ENCODE measurements around the gene HSD17B10. TPM values are rescaled to one million over a fixed set of nuclear protein-coding genes. Genes with fewer than 3 reads are reported as not detected.
"Not testable (repeated sequence)": the region's sequence is repeated elsewhere in the genome, so short reads cannot be mapped to it uniquely, and the experiment has no call there.

The HSD17B10 gene
- total RNA-seq, 1 donor from 2014 or later = 72.3 TPM

DNA sequence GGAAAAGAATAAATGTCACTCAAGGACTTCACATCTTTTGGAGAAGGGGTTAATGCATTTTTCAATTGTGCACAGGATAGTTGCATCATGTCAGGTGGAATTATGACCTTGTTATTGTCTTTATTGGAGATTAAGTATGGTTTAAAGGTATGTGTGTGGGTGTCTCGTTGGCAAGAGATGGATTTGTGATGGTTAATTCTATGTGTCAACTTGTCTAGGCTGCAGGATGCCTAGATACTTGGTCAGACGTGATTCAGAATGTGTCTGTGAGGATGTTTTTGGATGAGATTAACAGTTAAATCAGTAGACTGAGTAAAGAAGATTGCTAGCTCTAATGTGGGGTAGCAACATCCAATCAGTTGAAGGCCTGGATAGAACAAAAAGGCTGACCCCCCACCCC lies 42.2 kb upstream of the HSD17B10 start:
- Mint-ChIP-seq H3K36me3 (ENCODE audit: low read depth) (no peaks in the 10 kb centered on the region), H3K4me1 (ENCODE audit: low read depth) (no peaks in the 10 kb centered on the region), H3K4me3 (ENCODE audit: unreplicated experiment) (no peak overlapping the region), H3K27ac (ENCODE audit: unreplicated experiment) (no peak overlapping the region), H3K27me3 (ENCODE audit: low read depth) (peaks cover 13% of the 10 kb centered on the region), H3K9me3 (ENCODE audit: low read depth) (peaks cover 19% of the 10 kb centered on the region)
- TF ChIP-seq, protein P1, sequence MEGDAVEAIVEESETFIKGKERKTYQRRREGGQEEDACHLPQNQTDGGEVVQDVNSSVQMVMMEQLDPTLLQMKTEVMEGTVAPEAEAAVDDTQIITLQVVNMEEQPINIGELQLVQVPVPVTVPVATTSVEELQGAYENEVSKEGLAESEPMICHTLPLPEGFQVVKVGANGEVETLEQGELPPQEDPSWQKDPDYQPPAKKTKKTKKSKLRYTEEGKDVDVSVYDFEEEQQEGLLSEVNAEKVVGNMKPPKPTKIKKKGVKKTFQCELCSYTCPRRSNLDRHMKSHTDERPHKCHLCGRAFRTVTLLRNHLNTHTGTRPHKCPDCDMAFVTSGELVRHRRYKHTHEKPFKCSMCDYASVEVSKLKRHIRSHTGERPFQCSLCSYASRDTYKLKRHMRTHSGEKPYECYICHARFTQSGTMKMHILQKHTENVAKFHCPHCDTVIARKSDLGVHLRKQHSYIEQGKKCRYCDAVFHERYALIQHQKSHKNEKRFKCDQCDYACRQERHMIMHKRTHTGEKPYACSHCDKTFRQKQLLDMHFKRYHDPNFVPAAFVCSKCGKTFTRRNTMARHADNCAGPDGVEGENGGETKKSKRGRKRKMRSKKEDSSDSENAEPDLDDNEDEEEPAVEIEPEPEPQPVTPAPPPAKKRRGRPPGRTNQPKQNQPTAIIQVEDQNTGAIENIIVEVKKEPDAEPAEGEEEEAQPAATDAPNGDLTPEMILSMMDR (IDR thresholded peaks at IDR 0.05) = no peak
- DNase-seq (ENCODE audit: low spot score) = no peak

DNA sequence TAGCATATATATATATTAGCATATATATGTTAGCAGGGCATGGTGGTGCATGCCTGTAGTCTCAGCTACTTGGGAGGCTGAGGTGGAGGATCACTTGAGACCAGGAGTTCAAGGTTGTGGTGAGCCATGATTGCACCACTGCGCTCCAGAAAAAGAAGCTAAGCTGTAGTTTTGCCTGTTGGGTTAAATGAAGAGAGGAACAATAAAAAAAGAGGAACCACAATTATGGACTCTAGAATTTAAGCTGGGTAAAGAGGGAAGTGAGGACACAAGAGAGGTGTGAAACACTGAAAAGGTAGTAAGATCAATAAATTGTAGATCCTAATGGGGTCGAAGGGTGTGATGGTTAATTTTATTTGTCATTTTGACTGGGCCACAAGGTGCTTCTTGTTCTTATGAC lies 40.5 kb upstream of the HSD17B10 start:
- TF ChIP-seq, protein P1 (IDR thresholded peaks at IDR 0.05) = no peak
- peaks cover 22% of the 10 kb centered on the region for H3K9me3 Mint-ChIP-seq (ENCODE audit: low read depth)
- H3K27ac Mint-ChIP-seq (ENCODE audit: unreplicated experiment) = no peak overlapping the region
- H3K4me3 Mint-ChIP-seq (ENCODE audit: unreplicated experiment) = no peak overlapping the region
- H3K27me3 Mint-ChIP-seq (ENCODE audit: low read depth) = peaks cover 13% of the 10 kb centered on the region
- H3K4me1 Mint-ChIP-seq (ENCODE audit: low read depth) = no peaks in the 10 kb centered on the region
- DNase-seq (ENCODE audit: low spot score) = no peak
- H3K36me3 Mint-ChIP-seq (ENCODE audit: low read depth) = no peaks in the 10 kb centered on the region

DNA sequence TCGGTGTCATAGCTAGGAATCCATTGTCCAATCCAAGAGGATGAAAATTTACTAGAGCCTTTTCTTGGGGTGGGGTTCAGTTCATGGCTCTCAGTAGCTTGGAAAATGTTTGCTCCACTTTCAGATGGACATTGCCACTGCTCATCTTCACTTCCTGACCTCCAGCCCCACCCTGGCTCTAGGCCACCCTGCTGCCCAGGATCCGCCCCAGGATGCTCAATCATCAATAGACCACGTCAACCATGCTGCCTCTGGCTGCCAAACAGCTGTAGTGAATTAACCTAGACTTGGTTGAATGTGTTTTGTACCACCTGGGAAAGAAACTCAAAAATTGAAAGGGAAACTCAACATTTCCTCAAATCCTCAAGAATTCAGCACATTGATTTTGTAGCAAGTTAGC lies 37.2 kb upstream of the HSD17B10 start:
- no peak overlapping the region for H3K4me3 Mint-ChIP-seq (ENCODE audit: unreplicated experiment)
- H3K36me3 Mint-ChIP-seq (ENCODE audit: low read depth) = no peaks in the 10 kb centered on the region
- DNase-seq (ENCODE audit: low spot score) = no peak
- H3K27me3 Mint-ChIP-seq (ENCODE audit: low read depth) = peaks cover 13% of the 10 kb centered on the region
- no peak overlapping the region for H3K27ac Mint-ChIP-seq (ENCODE audit: unreplicated experiment)
- peaks cover 8% of the 10 kb centered on the region for H3K9me3 Mint-ChIP-seq (ENCODE audit: low read depth)
- no peaks in the 10 kb centered on the region for H3K4me1 Mint-ChIP-seq (ENCODE audit: low read depth)
- TF ChIP-seq, protein P1 (IDR thresholded peaks at IDR 0.05) = no peak

DNA sequence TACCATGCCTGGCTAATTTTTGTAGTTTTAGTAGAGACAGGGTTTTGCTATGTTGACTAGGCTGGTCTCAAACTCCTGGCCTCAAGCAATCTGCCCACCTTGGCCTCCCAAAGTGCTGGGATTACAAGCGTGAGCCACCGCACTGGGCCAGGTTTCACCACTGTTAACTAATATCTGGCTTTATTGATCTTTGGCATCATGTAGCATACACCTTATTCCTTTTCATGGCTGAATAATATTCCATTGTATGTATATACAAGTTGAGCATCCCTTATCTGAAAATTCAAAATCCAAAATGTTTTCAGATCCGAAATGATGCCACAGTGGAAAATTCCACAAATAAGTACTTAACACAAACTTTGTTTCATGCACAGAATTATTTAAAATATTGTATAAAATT lies 34.5 kb upstream of the HSD17B10 start:
- H3K27ac Mint-ChIP-seq (ENCODE audit: unreplicated experiment); H3K4me3 Mint-ChIP-seq (ENCODE audit: unreplicated experiment); H3K9me3 Mint-ChIP-seq (ENCODE audit: low read depth); DNase-seq (ENCODE audit: low spot score); H3K4me1 Mint-ChIP-seq (ENCODE audit: low read depth); H3K36me3 Mint-ChIP-seq (ENCODE audit: low read depth): not testable (repeated sequence)
- H3K27me3 Mint-ChIP-seq (ENCODE audit: low read depth) = peaks cover 10% of the 10 kb centered on the region

DNA sequence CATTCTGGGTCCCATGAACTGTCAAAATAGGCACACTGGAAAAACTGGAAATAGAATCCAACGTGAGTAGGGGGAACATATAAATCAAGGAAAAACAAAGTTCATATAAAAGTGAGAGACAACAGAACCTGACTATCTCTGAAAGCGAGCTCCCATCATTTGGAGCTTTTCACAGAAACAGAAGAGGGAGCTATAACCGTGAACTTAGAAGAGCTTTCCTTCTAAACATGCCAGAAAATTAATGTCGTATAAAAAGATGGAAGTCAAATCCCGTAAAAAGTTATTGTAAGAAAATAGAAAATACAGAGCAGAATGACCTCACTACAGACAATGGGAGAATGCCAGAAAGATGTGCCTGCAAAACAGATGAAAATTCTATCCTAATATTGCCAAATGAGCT lies 23.9 kb upstream of the HSD17B10 start:
- no peaks in the 10 kb centered on the region for H3K36me3 Mint-ChIP-seq (ENCODE audit: low read depth)
- H3K27ac Mint-ChIP-seq (ENCODE audit: unreplicated experiment) = no peak overlapping the region

DNA sequence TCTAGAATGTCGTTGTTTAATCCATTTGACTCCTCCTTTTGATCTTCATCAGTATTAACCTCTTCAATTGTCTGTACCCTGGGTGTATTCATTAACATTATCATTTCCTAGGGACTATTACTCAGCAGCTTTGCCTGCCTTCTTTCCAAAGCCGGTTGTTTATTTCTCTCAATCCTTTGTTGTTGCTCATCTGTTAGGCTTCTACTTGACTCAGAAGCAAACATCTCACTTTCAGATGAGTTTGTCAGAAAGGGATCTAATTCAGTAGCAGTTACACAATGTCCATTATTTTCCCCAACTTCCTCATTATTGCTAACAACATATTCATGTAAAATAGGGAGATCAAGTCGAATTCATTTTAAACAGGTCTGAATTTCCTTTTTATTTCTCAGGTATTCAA lies 22.1 kb upstream of the HSD17B10 start:
- Mint-ChIP-seq H3K36me3 (ENCODE audit: low read depth) (no peaks in the 10 kb centered on the region), H3K27ac (ENCODE audit: unreplicated experiment) (no peak overlapping the region), H3K4me3 (ENCODE audit: unreplicated experiment) (no peak overlapping the region), H3K27me3 (ENCODE audit: low read depth) (peaks cover 6% of the 10 kb centered on the region), H3K4me1 (ENCODE audit: low read depth) (no peaks in the 10 kb centered on the region), H3K9me3 (ENCODE audit: low read depth) (no peaks in the 10 kb centered on the region)
- no peak for DNase-seq (ENCODE audit: low spot score)
- TF ChIP-seq, protein P1 (IDR thresholded peaks at IDR 0.05) = no peak

More for the DNA sequence above, 23.9 kb upstream of the HSD17B10 start:
- H3K9me3 Mint-ChIP-seq (ENCODE audit: low read depth) = peaks cover under 1% of the 10 kb centered on the region
- no peak overlapping the region for H3K4me3 Mint-ChIP-seq (ENCODE audit: unreplicated experiment)
- DNase-seq (ENCODE audit: low spot score) = no peak
- TF ChIP-seq, protein P1 (IDR thresholded peaks at IDR 0.05) = peak; percentile 50
- no peaks in the 10 kb centered on the region for H3K4me1 Mint-ChIP-seq (ENCODE audit: low read depth)
- peaks cover 7% of the 10 kb centered on the region for H3K27me3 Mint-ChIP-seq (ENCODE audit: low read depth)
